ENCODE measurements around the gene DMPK. TPM values are rescaled to one million over a fixed set of nuclear protein-coding genes. Genes with fewer than 3 reads are reported as not detected.
A peak's percentile ranks its signal among the peaks of the same experiment; 100 is the strongest.

The DMPK gene
- total RNA-seq, 1 donor from 2014 or later: 118 TPM

GRCh38 chr19:45782820-45783785 lies 813 bp upstream of the DMPK start:
- DNase-seq (ENCODE audit: low read depth, low spot score): no peak
- Mint-ChIP-seq H3K27ac (ENCODE audit: unreplicated experiment) (peak overlapping the region; percentile 19), H3K27me3 (ENCODE audit: low read depth) (peaks cover 10% of the 10 kb centered on the region), H3K9me3 (no peaks in the 10 kb centered on the region), H3K4me3 (peak overlapping the region; percentile 59), H3K36me3 (ENCODE audit: low read depth) (peaks cover 7% of the 10 kb centered on the region), H3K4me1 (peaks cover 28% of the 10 kb centered on the region)
- no peak for TF ChIP-seq CTCF (conservative IDR thresholded peaks at IDR 0.05)

- peak; percentile 3 for DNase-seq (ENCODE audit: low read depth, low spot score)
- Mint-ChIP-seq H3K9me3 (no peaks in the 10 kb centered on the region), H3K4me3 (peak overlapping the region; percentile 72), H3K36me3 (ENCODE audit: low read depth) (peaks cover 12% of the 10 kb centered on the region), H3K4me1 (peaks cover 28% of the 10 kb centered on the region), H3K27ac (ENCODE audit: unreplicated experiment) (peak overlapping the region; percentile 81), H3K27me3 (ENCODE audit: low read depth) (peaks cover 10% of the 10 kb centered on the region)
- no peak for TF ChIP-seq CTCF (conservative IDR thresholded peaks at IDR 0.05)
Measured at GRCh38 chr19:45781214-45782161, 802 bp downstream of the DMPK start.

GRCh38 chr19:45780448-45781213 lies 1.7 kb downstream of the DMPK start:
- DNase-seq (ENCODE audit: low read depth, low spot score): peak; percentile 5
- Mint-ChIP-seq H3K27ac (ENCODE audit: unreplicated experiment) (peak overlapping the region; percentile 81), H3K27me3 (ENCODE audit: low read depth) (peaks cover 10% of the 10 kb centered on the region), H3K4me3 (peak overlapping the region; percentile 87), H3K36me3 (ENCODE audit: low read depth) (peaks cover 12% of the 10 kb centered on the region), H3K9me3 (no peaks in the 10 kb centered on the region), H3K4me1 (peaks cover 28% of the 10 kb centered on the region)
- TF ChIP-seq CTCF (conservative IDR thresholded peaks at IDR 0.05): no peak

GRCh38 chr19:45780146-45780447 lies 2.2 kb downstream of the DMPK start:
- no peaks in the 10 kb centered on the region for H3K9me3 Mint-ChIP-seq
- peak overlapping the region; percentile 87 for H3K4me3 Mint-ChIP-seq
- H3K4me1 Mint-ChIP-seq: peaks cover 28% of the 10 kb centered on the region
- no peak for TF ChIP-seq CTCF (conservative IDR thresholded peaks at IDR 0.05)
- H3K27me3 Mint-ChIP-seq (ENCODE audit: low read depth): peaks cover 10% of the 10 kb centered on the region
- H3K36me3 Mint-ChIP-seq (ENCODE audit: low read depth): peaks cover 12% of the 10 kb centered on the region
- H3K27ac Mint-ChIP-seq (ENCODE audit: unreplicated experiment): no peak overlapping the region
- no peak for DNase-seq (ENCODE audit: low read depth, low spot score)

All from neural crest cell (in vitro differentiated cells).